Ovary (tissue), 9 donors: ENCODE measurements around the gene TERT. TPM values are rescaled to one million over a fixed set of nuclear protein-coding genes. Genes with fewer than 3 reads are reported as not detected.
A peak's percentile ranks its signal among the peaks of the same experiment; 100 is the strongest.

Experiments
- DNase-seq, 5 donors: peaks; one replicate each; pipeline ENCODE4 v3.0.0-alpha.2; 2019 to 2020
- H3K27ac ChIP-seq, 2 donors: fragments of 200-600 bp; one replicate each; pipeline versions ENCODE4 v1.5.1 to v1.8.0; 2019 to 2022
- H3K27me3 ChIP-seq: fragments of 200-600 bp; one replicate; pipeline ENCODE4 v1.8.0; 2022
- H3K36me3 ChIP-seq: fragments of 200-600 bp; sonication (generic); one replicate; pipeline ENCODE4 v1.5.1; 2019
- H3K4me1 ChIP-seq: one replicate; pipeline ENCODE4 v1.8.1; 2013; ENCODE audit warnings: mild to moderate bottlenecking, moderate library complexity; ENCODE audit not compliant: insufficient read depth
- H3K4me3 ChIP-seq: fragments of 200-600 bp; sonication (generic); one replicate; pipeline ENCODE4 v1.5.1; 2017
- H3K9me3 ChIP-seq, 2 donors: fragments of 200-600 bp in 1 of 2; sonication (generic) in 1 of 2; one replicate each; pipeline versions ENCODE4 v1.5.1 to v1.8.1; 2013 to 2019; ENCODE audit warnings: mild to moderate bottlenecking in 1 of 2, moderate library complexity in 1 of 2
- CTCF ChIP-seq, 3 donors: fragments of 450-650 bp in 2 of 3; fragments of 200-600 bp in 1 of 3; IDR thresholded peaks; one replicate each; pipeline versions ENCODE4 v1.5.1 to v1.8.0; 2016 to 2022; ENCODE audit warnings: antibody characterized with exemption in 3 of 3, mild to moderate bottlenecking in 1 of 3
- EP300 ChIP-seq: sonication (generic); formaldehyde crosslinking; IDR thresholded peaks from one replicate; pipeline ENCODE4 v1.6.1; 2017; ENCODE audit warnings: antibody characterized with exemption
- POLR2A ChIP-seq: fragments of 450-650 bp; IDR thresholded peaks from one replicate; pipeline ENCODE4 v1.6.1; 2017; ENCODE audit warnings: antibody characterized with exemption, mild to moderate bottlenecking, moderate library complexity
- WGBS, 3 donors: extraction: QIAGEN DNeasy Blood & Tissue Kit in 1 of 3; methylation state at CpG; one replicate each; pipeline versions ENCODE4 v1.1.5 to v1.1.7; 2013 to 2017; 5-methylcytosine and 5-hydroxymethylcytosine counted together
- intact Hi-C, 4 donors: fragments of 100-400 bp; cut with DNase I; formaldehyde crosslinking; loops; one replicate each; pipeline versions ENCODE4 v1.11.0 to v1.15.1; 2022 to 2023
- polyA plus RNA-seq, 2 donors: library from polyadenylated mRNA; stranded (reverse); fragments of 200-250 nt in 1 of 2; fragments of 350-450 nt in 1 of 2; fragmentation: Illumina TruSeq in 1 of 2; extraction: RNeasy Lipid Tissue Mini Kit (QIAGEN cat#74804) in 1 of 2; gene quantifications; one replicate each; pipeline ENCODE4 v1.2.3, GENCODE V29; 2013 to 2014
- total RNA-seq, 7 donors: library from RNA; depleted of rRNA in 2 of 7; stranded (reverse); fragments of >200 nt in 2 of 7; fragmentation: NEBNext Ultra II Directional in 3 of 7; extraction: Animal tissue kit (Norgen Biotek cat#: 25700) in 3 of 7; gene quantifications; one replicate each; pipeline versions ENCODE4 v1.1.0 to v1.2.4, GENCODE V29; 2016 to 2023
- donor health status: DM: no; HTN: no; CAD: no; lungs with moderate emphysema.
- donor health status: DM: no; HTN: no; CAD: no.
- donor health status: Bipolar disorder and iron deficiency.
- donor health status: DM: yes; HTN: yes; CAD: no.
- donor health status: DM: no; HTN: no; CAD: no.
- donor health status: DM: yes; HTN: yes; CAD: no.

TERT gene
- total and polyA plus RNA-seq, 9 donors: 0.10 to 3.1 TPM; not detected in 7

GRCh38 chr5:1299961-1300360 is 5.1 kb upstream of the TERT start:
- Histone ChIP-seq H3K27ac (no peak overlapping the region), H3K4me1 (no peaks in the 10 kb centered on the region), H3K9me3 (no peaks in the 10 kb centered on the region), H3K27me3 (no peaks in the 10 kb centered on the region), H3K4me3 (no peak overlapping the region), H3K36me3 (no peaks in the 10 kb centered on the region)
- TF ChIP-seq CTCF (IDR thresholded peaks at IDR 0.05) (no peak), EP300 (no peak), POLR2A (no peak)
- 73 to 84% (median 73%) methylated on average over 16 to 17 of the region's 17 CpGs for WGBS, 3 donors
- peak in 1 of 5 donors; percentile 10 for DNase-seq
- intact Hi-C loops: no loop called here

GRCh38 chr5:1299511-1299850 is 4.6 kb upstream of the TERT start:
- TF ChIP-seq POLR2A: no peak
- Histone ChIP-seq H3K4me3 (no peak overlapping the region), H3K27me3 (no peaks in the 10 kb centered on the region), H3K27ac (no peak overlapping the region), H3K9me3 (no peaks in the 10 kb centered on the region), H3K36me3 (no peaks in the 10 kb centered on the region), H3K4me1 (no peaks in the 10 kb centered on the region)
- peak in 1 of 5 donors; percentile 13 for DNase-seq
- intact Hi-C loops: no loop called here
- 79 to 90% (median 88%) methylated on average over 9 of the region's 9 CpGs for WGBS, 3 donors

GRCh38 chr5:1298723-1299510 is 4.0 kb upstream of the TERT start:
- H3K4me3 ChIP-seq: no peak overlapping the region
- H3K36me3 ChIP-seq: no peaks in the 10 kb centered on the region
- WGBS, 3 donors: 71 to 74% (median 73%) methylated on average over 33 of the region's 33 CpGs
- no peak for TF ChIP-seq CTCF (IDR thresholded peaks at IDR 0.05)
- no peak for TF ChIP-seq POLR2A
- no peak for TF ChIP-seq EP300
- intact Hi-C loops: no loop called here
- H3K27me3 ChIP-seq: no peaks in the 10 kb centered on the region
- H3K27ac ChIP-seq: no peak overlapping the region
- DNase-seq: peak in 1 of 5 donors; percentile 7
- H3K9me3 ChIP-seq: no peaks in the 10 kb centered on the region
- H3K4me1 ChIP-seq: no peaks in the 10 kb centered on the region

GRCh38 chr5:1298067-1298551 is 3.2 kb upstream of the TERT start:
- TF ChIP-seq POLR2A: no peak
- TF ChIP-seq EP300: no peak
- no peak for TF ChIP-seq CTCF (IDR thresholded peaks at IDR 0.05)
- Histone ChIP-seq H3K27me3 (no peaks in the 10 kb centered on the region), H3K4me3 (no peak overlapping the region), H3K27ac (no peak overlapping the region), H3K9me3 (no peaks in the 10 kb centered on the region), H3K4me1 (no peaks in the 10 kb centered on the region), H3K36me3 (no peaks in the 10 kb centered on the region)
- 84 to 86% (median 84%) methylated on average over 19 of the region's 19 CpGs for WGBS, 3 donors
- DNase-seq: peak in 1 of 5 donors; percentile 21
- intact Hi-C loops: no loop called here

GRCh38 chr5:1297243-1297642 is 2.4 kb upstream of the TERT start:
- 79 to 99% (median 90%) methylated on average over 4 of the region's 4 CpGs for WGBS, 3 donors
- H3K36me3 ChIP-seq: no peaks in the 10 kb centered on the region
- H3K4me1 ChIP-seq: no peaks in the 10 kb centered on the region
- H3K27ac ChIP-seq: no peak overlapping the region
- no peak for DNase-seq
- no peaks in the 10 kb centered on the region for H3K9me3 ChIP-seq
- H3K27me3 ChIP-seq: no peaks in the 10 kb centered on the region
- intact Hi-C loops: no loop called here
- H3K4me3 ChIP-seq: no peak overlapping the region
- TF ChIP-seq EP300 (no peak), POLR2A (no peak), CTCF (IDR thresholded peaks at IDR 0.05) (no peak)
